HepG2 (cell line): ENCODE data around the gene ZNF584. TPM values are rescaled to one million over a fixed set of nuclear protein-coding genes. Genes with fewer than 3 reads are reported as not detected.

Source experiments
- AKAP8 ChIP-seq: sonication (generic); formaldehyde crosslinking; IDR thresholded peaks from 2 replicates; pipeline ENCODE4 v1.5.1; 2020; ENCODE audit warnings: mild to moderate bottlenecking, missing genetic modification reagents
- ATAD3A ChIP-seq: sonication (generic); formaldehyde crosslinking; IDR thresholded peaks from 2 replicates; pipeline ENCODE4 v1.4.0; 2020; ENCODE audit warnings: missing genetic modification reagents
- HDAC6 ChIP-seq: fragments of 200-600 bp; sonication (generic); IDR thresholded peaks from 2 replicates; pipeline ENCODE4 v1.7.0; 2017; ENCODE audit warnings: mild to moderate bottlenecking, antibody characterized with exemption, low read length, low read depth
- HIC2 ChIP-seq: sonication (generic); formaldehyde crosslinking; IDR thresholded peaks from 2 replicates; pipeline ENCODE4 v1.9.0; 2022; ENCODE audit warnings: low read depth, missing genetic modification reagents
- JUN ChIP-seq: sonication (generic); formaldehyde crosslinking; IDR thresholded peaks from 2 replicates; pipeline ENCODE4 v1.4.0; 2020; ENCODE audit warnings: mild to moderate bottlenecking, missing genetic modification reagents
- KAT7 ChIP-seq: IDR thresholded peaks from 2 replicates; pipeline ENCODE4 v1.6.1; 2018; ENCODE audit warnings: borderline replicate concordance, missing compliant biosample characterization
- KDM3A ChIP-seq: IDR thresholded peaks from 2 replicates; pipeline ENCODE4 v1.6.1; 2018; ENCODE audit warnings: low read depth, missing compliant biosample characterization
- MBNL3 ChIP-seq: fragments of 250-450 bp; sonication (Bioruptor Pico); conservative IDR thresholded peaks from 2 replicates; pipeline ENCODE4 v1.8.0; 2022; ENCODE audit warnings: mild to moderate bottlenecking, inconsistent platforms
- MTA3 ChIP-seq: sonication (generic); formaldehyde crosslinking; IDR thresholded peaks from 2 replicates; pipeline ENCODE4 v1.4.0; 2020; ENCODE audit warnings: missing genetic modification reagents
- NFATC3 ChIP-seq: sonication (generic); formaldehyde crosslinking; IDR thresholded peaks from 2 replicates; pipeline ENCODE4 v1.5.1; 2020; ENCODE audit warnings: mild to moderate bottlenecking, missing genetic modification reagents
- NR1H2 ChIP-seq: sonication (generic); formaldehyde crosslinking; IDR thresholded peaks from 2 replicates; pipeline ENCODE4 v1.8.1; 2022; ENCODE audit warnings: low read depth, missing genetic modification reagents, borderline replicate concordance
- RELA ChIP-seq: sonication (generic); formaldehyde crosslinking; IDR thresholded peaks from 2 replicates; pipeline ENCODE4 v1.4.0; 2020; ENCODE audit warnings: missing genetic modification reagents
- RXRA ChIP-seq: sonication (generic); formaldehyde crosslinking; IDR thresholded peaks from 2 replicates; pipeline ENCODE4 v1.5.1; 2020; ENCODE audit warnings: missing genetic modification reagents
- SMAD3 ChIP-seq: sonication (generic); formaldehyde crosslinking; IDR thresholded peaks from 2 replicates; pipeline ENCODE4 v1.4.0; 2020; ENCODE audit warnings: missing genetic modification reagents
- TEF ChIP-seq: sonication (generic); formaldehyde crosslinking; IDR thresholded peaks from 2 replicates; pipeline ENCODE4 v1.5.0; 2020; ENCODE audit warnings: missing genetic modification reagents
- TGIF2 ChIP-seq: IDR thresholded peaks from 2 replicates; pipeline ENCODE4 v1.6.1; 2016; ENCODE audit warnings: control low read depth, missing compliant biosample characterization
- ZKSCAN8 ChIP-seq: IDR thresholded peaks from 2 replicates; pipeline ENCODE4 v1.6.1; 2016; ENCODE audit warnings: borderline replicate concordance, missing genetic modification reagents, missing compliant biosample characterization
- ZNF530 ChIP-seq: sonication (generic); formaldehyde crosslinking; IDR thresholded peaks from 2 replicates; pipeline ENCODE4 v1.5.0; 2020; ENCODE audit warnings: low read depth, mild to moderate bottlenecking, missing genetic modification reagents
- ZNF558 ChIP-seq: sonication (generic); formaldehyde crosslinking; IDR thresholded peaks from 2 replicates; pipeline ENCODE4 v1.9.0; 2022; ENCODE audit warnings: mild to moderate bottlenecking, missing genetic modification reagents, borderline replicate concordance
- ZNF567 ChIP-seq: sonication (generic); formaldehyde crosslinking; IDR thresholded peaks from 2 replicates; pipeline ENCODE4 v1.8.1; 2023; ENCODE audit warnings: mild to moderate bottlenecking, missing genetic modification reagents, borderline replicate concordance
- ZNF614 ChIP-seq: IDR thresholded peaks from 2 replicates; pipeline ENCODE4 v1.6.1; 2018; ENCODE audit warnings: missing biosample characterization, missing genetic modification reagents, inconsistent platforms, borderline replicate concordance
- ZNF616 ChIP-seq: sonication (generic); formaldehyde crosslinking; IDR thresholded peaks from 2 replicates; pipeline ENCODE4 v1.5.0; 2020; ENCODE audit warnings: low read depth, mild to moderate bottlenecking, missing genetic modification reagents
- ZNF816 ChIP-seq: sonication (generic); formaldehyde crosslinking; IDR thresholded peaks from 2 replicates; pipeline ENCODE4 v1.8.0; 2022; ENCODE audit warnings: missing genetic modification reagents, mild to moderate bottlenecking, borderline replicate concordance
- ZNF83 ChIP-seq: sonication (generic); formaldehyde crosslinking; IDR thresholded peaks from 2 replicates; pipeline ENCODE4 v1.4.0; 2020; ENCODE audit warnings: missing genetic modification reagents, mild to moderate bottlenecking, borderline replicate concordance
- ZNF879 ChIP-seq: sonication (generic); formaldehyde crosslinking; IDR thresholded peaks from 2 replicates; pipeline ENCODE4 v1.8.1; 2023; ENCODE audit warnings: missing genetic modification reagents
- ZSCAN20 ChIP-seq: sonication (generic); formaldehyde crosslinking; IDR thresholded peaks from 2 replicates; pipeline ENCODE4 v1.4.0; 2020; ENCODE audit warnings: missing genetic modification reagents, mild to moderate bottlenecking, borderline replicate concordance
- polyA plus RNA-seq, 8 experiments: library from polyadenylated mRNA; depleted of rRNA in 3 of 8; stranded (reverse) in 7 of 8; unstranded in 1 of 8; fragments of >200 nt; fragmentation: Illumina TruSeq in 4 of 8; extraction: Trizol in 4 of 8; gene quantifications; 2 replicates each; pipeline versions ENCODE4 v1.2.1 to v1.2.3, GENCODE V29; 2011 to 2016; ENCODE audit warnings: low read depth in 4 of 8, missing spikeins in 1 of 8, mixed read lengths in 1 of 8; ENCODE audit not compliant: insufficient read depth in 1 of 8
- total RNA-seq, 5 experiments: library from RNA; depleted of rRNA; stranded (reverse); fragments of >200 nt; fragmentation: Illumina TruSeq; extraction: Trizol; gene quantifications; 2 replicates each; pipeline ENCODE4 v1.2.3, GENCODE V29; 2016; ENCODE audit warnings: low read depth in 1 of 5
- TF ChIP-seq, protein P1 (sequence below): sonication (generic); formaldehyde crosslinking; IDR thresholded peaks from 2 replicates; pipeline ENCODE4 v1.5.0; 2020; ENCODE audit warnings: missing genetic modification reagents
- TF ChIP-seq, protein P2 (sequence below): sonication (generic); formaldehyde crosslinking; IDR thresholded peaks from 2 replicates; pipeline ENCODE4 v1.5.0; 2020; ENCODE audit warnings: mild to moderate bottlenecking, missing genetic modification reagents

The ZNF584 gene
- total and polyA plus RNA-seq, 2 of the 13 experiments (the other 11 are each of a cell fraction or from before 2014, with no cell fraction given) = 2.4 to 7.0 TPM

- TF ChIP-seq ZNF614 (CRISPR knock-in tag) (no peak), RXRA (CRISPR knock-in tag) (no peak; the same call in 1 of the 2 replicates), SMAD3 (CRISPR knock-in tag) (peak; percentile 49; the same call in 1 of the 2 replicates), ZSCAN20 (CRISPR knock-in tag) (no peak), TEF (CRISPR knock-in tag) (no peak), RELA (no peak), HIC2 (peak; percentile 37; the same call in 1 of the 2 replicates), HDAC6 (no peak), KDM3A (CRISPR knock-in tag) (no peak), TGIF2 (CRISPR knock-in tag) (peak; percentile 75; the same call in 1 of the 2 replicates), NR1H2 (no peak), JUN (CRISPR knock-in tag) (no peak), ZNF83 (no peak), NFATC3 (no peak), ZNF816 (CRISPR knock-in tag) (no peak), ZKSCAN8 (CRISPR knock-in tag) (no peak), ZNF567 (CRISPR knock-in tag) (no peak), MTA3 (CRISPR knock-in tag) (no peak), ATAD3A (CRISPR knock-in tag) (no peak), ZNF879 (CRISPR knock-in tag) (no peak), AKAP8 (CRISPR knock-in tag) (no peak), KAT7 (CRISPR knock-in tag) (no peak), MBNL3 (CRISPR knock-in tag) (no peak), ZNF530 (no peak), ZNF616 (CRISPR knock-in tag) (no peak), ZNF558 (CRISPR knock-in tag) (no peak)
- TF ChIP-seq, protein P1, sequence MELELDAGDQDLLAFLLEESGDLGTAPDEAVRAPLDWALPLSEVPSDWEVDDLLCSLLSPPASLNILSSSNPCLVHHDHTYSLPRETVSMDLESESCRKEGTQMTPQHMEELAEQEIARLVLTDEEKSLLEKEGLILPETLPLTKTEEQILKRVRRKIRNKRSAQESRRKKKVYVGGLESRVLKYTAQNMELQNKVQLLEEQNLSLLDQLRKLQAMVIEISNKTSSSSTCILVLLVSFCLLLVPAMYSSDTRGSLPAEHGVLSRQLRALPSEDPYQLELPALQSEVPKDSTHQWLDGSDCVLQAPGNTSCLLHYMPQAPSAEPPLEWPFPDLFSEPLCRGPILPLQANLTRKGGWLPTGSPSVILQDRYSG = no peak
- TF ChIP-seq, protein P2, sequence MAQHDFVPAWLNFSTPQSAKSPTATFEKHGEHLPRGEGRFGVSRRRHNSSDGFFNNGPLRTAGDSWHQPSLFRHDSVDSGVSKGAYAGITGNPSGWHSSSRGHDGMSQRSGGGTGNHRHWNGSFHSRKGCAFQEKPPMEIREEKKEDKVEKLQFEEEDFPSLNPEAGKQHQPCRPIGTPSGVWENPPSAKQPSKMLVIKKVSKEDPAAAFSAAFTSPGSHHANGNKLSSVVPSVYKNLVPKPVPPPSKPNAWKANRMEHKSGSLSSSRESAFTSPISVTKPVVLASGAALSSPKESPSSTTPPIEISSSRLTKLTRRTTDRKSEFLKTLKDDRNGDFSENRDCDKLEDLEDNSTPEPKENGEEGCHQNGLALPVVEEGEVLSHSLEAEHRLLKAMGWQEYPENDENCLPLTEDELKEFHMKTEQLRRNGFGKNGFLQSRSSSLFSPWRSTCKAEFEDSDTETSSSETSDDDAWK = no peak
Measured at GRCh38 chr19:58451358-58452101, 43.1 kb downstream of the ZNF584 start, which contains the start of gene ZNF324B (continued).
